ENCODE measurements around the gene SHROOM3. TPM values are rescaled to one million over a fixed set of nuclear protein-coding genes. Genes with fewer than 3 reads are reported as not detected.

The SHROOM3 gene
- total and polyA plus RNA-seq, 8 donors, result 6.1 to 212 (median 77.6) TPM

- intact Hi-C loops (cut with DNase I; ENCODE audit: low total_unique reads), result no loop called here
- TF ChIP-seq POLR2A (IDR thresholded peaks at IDR 0.05) (no peak), EP300 (IDR thresholded peaks at IDR 0.05) (no peak), POLR2AphosphoS5 (IDR thresholded peaks at IDR 0.05) (no peak), CTCF (IDR thresholded peaks at IDR 0.05) (no peak)
Measured at GRCh38 chr4:76680952-76681351, 245.9 kb downstream of the SHROOM3 start.

GRCh38 chr4:76681996-76682395, 247.0 kb downstream of the SHROOM3 start:
- no peaks in the 10 kb centered on the region for H3K36me3 ChIP-seq
- H3K4me1 ChIP-seq, result peaks cover 0 to 46% (median 16%) of the 10 kb centered on the region in 4 donors
- H3K27ac ChIP-seq, result peak overlapping the region; percentile 42 to 78 (median 57)
- no peak overlapping the region for H3K4me3 ChIP-seq
- no peaks in the 10 kb centered on the region for H3K27me3 ChIP-seq
- DNase-seq, result no peak
- 48 to 61% (median 56%) methylated on average over 1 of the region's 1 CpG for WGBS, 5 donors
- TF ChIP-seq CTCF (IDR thresholded peaks at IDR 0.05) (no peak), EP300 (IDR thresholded peaks at IDR 0.05) (no peak), POLR2AphosphoS5 (IDR thresholded peaks at IDR 0.05) (no peak), POLR2A (IDR thresholded peaks at IDR 0.05) (no peak)
- H3K9me3 ChIP-seq, result no peaks in the 10 kb centered on the region
- intact Hi-C loops (cut with DNase I; ENCODE audit: low total_unique reads), result no loop called here

More at GRCh38 chr4:76680952-76681351, 245.9 kb downstream of the SHROOM3 start:
- no peaks in the 10 kb centered on the region for H3K27me3 ChIP-seq
- no peak for DNase-seq
- peak overlapping the region in 1 of 5 donors; percentile 20 for H3K27ac ChIP-seq
- peaks cover 0 to 45% (median 16%) of the 10 kb centered on the region in 4 donors for H3K4me1 ChIP-seq
- H3K4me3 ChIP-seq, result no peak overlapping the region
- H3K9me3 ChIP-seq, result no peaks in the 10 kb centered on the region
- H3K36me3 ChIP-seq, result no peaks in the 10 kb centered on the region

- Histone ChIP-seq H3K27ac (peak overlapping the region in 4 of 5 donors; percentile 51 to 78 (median 58)), H3K9me3 (no peaks in the 10 kb centered on the region), H3K4me3 (no peak overlapping the region), H3K36me3 (no peaks in the 10 kb centered on the region), H3K4me1 (peaks cover 0 to 57% (median 21%) of the 10 kb centered on the region in 4 donors), H3K27me3 (peaks cover 0 to 6% (median 0%) of the 10 kb centered on the region in 3 donors)
- DNase-seq, result peak in 1 of 2 donors; percentile 63
- no peak for TF ChIP-seq POLR2A (IDR thresholded peaks at IDR 0.05)
- no peak for TF ChIP-seq EP300 (IDR thresholded peaks at IDR 0.05)
- TF ChIP-seq CTCF (IDR thresholded peaks at IDR 0.05), result no peak
- TF ChIP-seq POLR2AphosphoS5 (IDR thresholded peaks at IDR 0.05), result no peak
- intact Hi-C loops (cut with DNase I; ENCODE audit: low total_unique reads), result no loop called here
- WGBS, 5 donors, result 28 to 64% (median 42%) methylated on average over 3 of the region's 3 CpGs
Measured at GRCh38 chr4:76683144-76683543, 248.1 kb downstream of the SHROOM3 start.

- 19 to 51% (median 32%) methylated on average over 5 of the region's 5 CpGs for WGBS, 5 donors
- Histone ChIP-seq H3K27ac (peak overlapping the region; percentile 91 to 95 (median 94)), H3K27me3 (peaks cover 0 to 38% (median 0%) of the 10 kb centered on the region in 3 donors), H3K4me3 (peak overlapping the region in 2 of 4 donors; percentile 11 to 54), H3K36me3 (no peaks in the 10 kb centered on the region), H3K4me1 (peaks cover 11 to 61% (median 29%) of the 10 kb centered on the region in 4 donors), H3K9me3 (no peaks in the 10 kb centered on the region)
- no peak for TF ChIP-seq EP300 (IDR thresholded peaks at IDR 0.05)
- TF ChIP-seq POLR2AphosphoS5 (IDR thresholded peaks at IDR 0.05), result peak in 1 of 3 donors; percentile 23
- peak in 1 of 2 donors; percentile 74 for DNase-seq
- intact Hi-C loops (cut with DNase I; ENCODE audit: low total_unique reads), result no loop called here
Measured at GRCh38 chr4:76687746-76688448, 252.9 kb downstream of the SHROOM3 start.

Measured in stomach (tissue), 9 donors.